GM21717 (cell line): ENCODE results near the gene LEF1.

ENCODE experiments used
- ATAC-seq: cut with Tn5 transposase; IDR thresholded peaks from one replicate; pipeline ENCODE4 v1.9.1; 2021; ENCODE audit warnings: mild to moderate bottlenecking, moderate library complexity; ENCODE audit not compliant: unreplicated experiment

The LEF1 gene

GRCh38 chr4:108168671-108169523 is at the start of gene LEF1:
Gene LEF1 (minus strand): TSS chr4:108168932. CDS start chr4:108167767, 1,165 bp downstream.
- peak; percentile 35 for ATAC-seq

- no peak for ATAC-seq
Observed at GRCh38 chr4:108216510-108216909, 47.8 kb upstream of the LEF1 start.

GRCh38 chr4:108215055-108215454 is 46.3 kb upstream of the LEF1 start:
- no peak for ATAC-seq

GRCh38 chr4:108213723-108214122 is 45.0 kb upstream of the LEF1 start:
- ATAC-seq, result no peak

GRCh38 chr4:108213308-108213707 is 44.6 kb upstream of the LEF1 start:
- no peak for ATAC-seq

- ATAC-seq, result no peak
Observed at GRCh38 chr4:108210989-108211835, 42.5 kb upstream of the LEF1 start.

GRCh38 chr4:108209489-108209888 is 40.8 kb upstream of the LEF1 start:
- ATAC-seq, result no peak

GRCh38 chr4:108205859-108206258 is 37.1 kb upstream of the LEF1 start:
- ATAC-seq, result no peak

GRCh38 chr4:108204518-108204917 is 35.8 kb upstream of the LEF1 start:
- ATAC-seq, result no peak

GRCh38 chr4:108203377-108203776 is 34.6 kb upstream of the LEF1 start:
- no peak for ATAC-seq

GRCh38 chr4:108201774-108202173 is 33.0 kb upstream of the LEF1 start:
- no peak for ATAC-seq

GRCh38 chr4:108199881-108200280 is 31.1 kb upstream of the LEF1 start:
- no peak for ATAC-seq

GRCh38 chr4:108193886-108194672 is 25.3 kb upstream of the LEF1 start:
- ATAC-seq, result no peak

GRCh38 chr4:108192935-108193334 is 24.2 kb upstream of the LEF1 start:
- no peak for ATAC-seq

- no peak for ATAC-seq
Observed at GRCh38 chr4:108192056-108192455, 23.3 kb upstream of the LEF1 start.

- ATAC-seq, result no peak
Observed at GRCh38 chr4:108191269-108191914, 22.7 kb upstream of the LEF1 start.

GRCh38 chr4:108188770-108189169 is 20.0 kb upstream of the LEF1 start:
- ATAC-seq, result no peak

GRCh38 chr4:108185252-108185651 is 16.5 kb upstream of the LEF1 start:
- ATAC-seq, result no peak

GRCh38 chr4:108184453-108185049 is 15.8 kb upstream of the LEF1 start:
- no peak for ATAC-seq

- no peak for ATAC-seq
Observed at GRCh38 chr4:108181704-108182103, 13.0 kb upstream of the LEF1 start.
